Skin of body (tissue), 2 donors: ENCODE measurements around the gene RPL7L1. TPM values are rescaled to one million over a fixed set of nuclear protein-coding genes. Genes with fewer than 3 reads are reported as not detected.
"Not testable (repeated sequence)": the region's sequence is repeated elsewhere in the genome, so short reads cannot be mapped to it uniquely, and the experiment has no call there.

Experiments
- DNase-seq: peaks from one replicate; lab custom pipeline; 2025; lab: John Stamatoyannopoulos, UW
- total RNA-seq: library from RNA; depleted of rRNA; stranded (reverse); fragments of >200 nt; gene quantifications from one replicate; pipeline ENCODE4 v1.2.3, GENCODE V29; 2014

RPL7L1 gene
- 88.3 TPM for total RNA-seq

- peak; percentile 94 for DNase-seq
Measured at GRCh38 chr6:42879372-42880239, at the start of gene RPL7L1. TSS of gene RPL7L1 (plus strand) at chr6:42879616. CDS start at chr6:42879911, 295 bp downstream.

- DNase-seq = no peak
Measured at GRCh38 chr6:42831237-42831636, 48.2 kb upstream of the RPL7L1 start.

GRCh38 chr6:42834056-42834455, 45.4 kb upstream of the RPL7L1 start:
- DNase-seq = no peak

GRCh38 chr6:42841844-42842584, 37.4 kb upstream of the RPL7L1 start:
- DNase-seq = no peak

- DNase-seq = no peak
Measured at GRCh38 chr6:42845327-42845694, 34.1 kb upstream of the RPL7L1 start.

GRCh38 chr6:42846505-42846904, 32.9 kb upstream of the RPL7L1 start:
- DNase-seq = no peak

- no peak for DNase-seq
Measured at GRCh38 chr6:42848700-42849099, 30.7 kb upstream of the RPL7L1 start.

- no peak for DNase-seq
Measured at GRCh38 chr6:42851599-42851998, 27.8 kb upstream of the RPL7L1 start.

- DNase-seq = no peak
Measured at GRCh38 chr6:42860036-42860435, 19.4 kb upstream of the RPL7L1 start.

- no peak for DNase-seq
Measured at GRCh38 chr6:42860481-42860880, 18.9 kb upstream of the RPL7L1 start.

- no peak for DNase-seq
Measured at GRCh38 chr6:42864602-42865001, 14.8 kb upstream of the RPL7L1 start.

GRCh38 chr6:42870145-42870936, 9.1 kb upstream of the RPL7L1 start:
- no peak for DNase-seq

- DNase-seq = no peak
Measured at GRCh38 chr6:42871711-42872110, 7.7 kb upstream of the RPL7L1 start.

- DNase-seq = no peak
Measured at GRCh38 chr6:42873313-42873712, 6.1 kb upstream of the RPL7L1 start.

GRCh38 chr6:42877695-42878094, 1.7 kb upstream of the RPL7L1 start:
- DNase-seq = no peak

GRCh38 chr6:42880240-42880817, 913 bp downstream of the RPL7L1 start:
- DNase-seq = not testable (repeated sequence)

GRCh38 chr6:42880871-42881270, 1.5 kb downstream of the RPL7L1 start:
- not testable (repeated sequence) for DNase-seq

- no peak for DNase-seq
Measured at GRCh38 chr6:42885702-42886101, 6.3 kb downstream of the RPL7L1 start.

- not testable (repeated sequence) for DNase-seq
Measured at GRCh38 chr6:42888201-42888600, 8.8 kb downstream of the RPL7L1 start.

GRCh38 chr6:42889815-42890214, 10.4 kb downstream of the RPL7L1 start:
- no peak for DNase-seq
